Progenitor cell of endocrine pancreas (in vitro differentiated cells): ENCODE results near the gene SEMA6D. TPM values are rescaled to one million over a fixed set of nuclear protein-coding genes. Genes with fewer than 3 reads are reported as not detected.

Experiments
- DNase-seq: peaks from one replicate; pipeline ENCODE4 v3.0.0; 2021; ENCODE audit warnings: low spot score; ENCODE audit not compliant: unreplicated experiment
- H3K27ac Mint-ChIP-seq: 2 replicates; pipeline ENCODE4 v1.8.0; 2021; ENCODE audit warnings: mild to moderate bottlenecking, moderate library complexity, mixed read lengths
- H3K27me3 Mint-ChIP-seq: 2 replicates; pipeline ENCODE4 v1.8.0; 2021; ENCODE audit warnings: mixed read lengths
- H3K36me3 Mint-ChIP-seq: 2 replicates; pipeline ENCODE4 v1.8.0; 2022; ENCODE audit warnings: mixed read lengths; ENCODE audit not compliant: insufficient read depth
- H3K4me1 Mint-ChIP-seq: 2 replicates; pipeline ENCODE4 v1.8.0; 2021; ENCODE audit warnings: low read depth, mixed read lengths
- H3K4me3 Mint-ChIP-seq: 2 replicates; pipeline ENCODE4 v1.8.0; 2021; ENCODE audit warnings: low read depth, mild to moderate bottlenecking, moderate library complexity, mixed read lengths
- H3K9me3 Mint-ChIP-seq: 2 replicates; pipeline ENCODE4 v1.8.0; 2021; ENCODE audit warnings: low read depth, mixed read lengths
- CTCF ChIP-seq: fragments of 200-600 bp; sonication (generic); IDR thresholded peaks from one replicate; pipeline ENCODE4 v1.5.0; 2021; ENCODE audit warnings: antibody characterized with exemption, mild to moderate bottlenecking; ENCODE audit not compliant: unreplicated experiment
- total RNA-seq: library from RNA; stranded (reverse); gene quantifications from 2 replicates; pipeline ENCODE4 v1.2.1, GENCODE V29; 2021

The SEMA6D gene
- total RNA-seq, 1 donor from 2014 or later, result 10.6 TPM

GRCh38 chr15:47755941-47756340 lies 38.6 kb downstream of the SEMA6D start:
- peaks cover 24% of the 10 kb centered on the region for H3K9me3 Mint-ChIP-seq
- no peak overlapping the region for H3K4me3 Mint-ChIP-seq
- TF ChIP-seq CTCF, result no peak
- DNase-seq, result no peak
- H3K27ac Mint-ChIP-seq, result no peak overlapping the region
- peaks cover 16% of the 10 kb centered on the region for H3K36me3 Mint-ChIP-seq
- no peaks in the 10 kb centered on the region for H3K27me3 Mint-ChIP-seq
- no peaks in the 10 kb centered on the region for H3K4me1 Mint-ChIP-seq

- Mint-ChIP-seq H3K9me3 (peaks cover 24% of the 10 kb centered on the region), H3K27me3 (no peaks in the 10 kb centered on the region), H3K27ac (no peak overlapping the region), H3K4me3 (no peak overlapping the region), H3K4me1 (no peaks in the 10 kb centered on the region), H3K36me3 (peaks cover 16% of the 10 kb centered on the region)
- no peak for TF ChIP-seq CTCF
- DNase-seq, result no peak
These were observed 39.6 kb downstream of the SEMA6D start for GRCh38 chr15:47756872-47757271.

- no peak for DNase-seq
- Mint-ChIP-seq H3K27me3 (no peaks in the 10 kb centered on the region), H3K4me1 (no peaks in the 10 kb centered on the region), H3K36me3 (peaks cover 16% of the 10 kb centered on the region), H3K9me3 (peaks cover 19% of the 10 kb centered on the region), H3K27ac (no peak overlapping the region), H3K4me3 (no peak overlapping the region)
- TF ChIP-seq CTCF, result no peak
These were observed 40.0 kb downstream of the SEMA6D start for GRCh38 chr15:47757331-47757730.

GRCh38 chr15:47762621-47763020 lies 45.3 kb downstream of the SEMA6D start:
- DNase-seq, result no peak
- Mint-ChIP-seq H3K36me3 (peaks cover 19% of the 10 kb centered on the region), H3K27me3 (no peaks in the 10 kb centered on the region), H3K27ac (no peak overlapping the region), H3K4me1 (no peaks in the 10 kb centered on the region), H3K9me3 (no peaks in the 10 kb centered on the region), H3K4me3 (no peak overlapping the region)
- TF ChIP-seq CTCF, result no peak

- H3K4me3 Mint-ChIP-seq, result no peak overlapping the region
These were observed 47.4 kb downstream of the SEMA6D start for GRCh38 chr15:47764666-47765065.

More at GRCh38 chr15:47764666-47765065, 47.4 kb downstream of the SEMA6D start:
- Mint-ChIP-seq H3K9me3 (no peaks in the 10 kb centered on the region), H3K4me1 (no peaks in the 10 kb centered on the region), H3K36me3 (peaks cover 19% of the 10 kb centered on the region), H3K27ac (no peak overlapping the region), H3K27me3 (no peaks in the 10 kb centered on the region)
- no peak for TF ChIP-seq CTCF
- no peak for DNase-seq
